HepG2 (cell line): ENCODE data around the gene HKDC1. TPM values are rescaled to one million over a fixed set of nuclear protein-coding genes. Genes with fewer than 3 reads are reported as not detected.

Experiments
- ETV5 ChIP-seq: IDR thresholded peaks from 2 replicates; pipeline ENCODE4 v1.6.1; 2018; ENCODE audit warnings: missing biosample characterization, missing genetic modification reagents, inconsistent platforms, borderline replicate concordance
- FOXM1 ChIP-seq: sonication (generic); formaldehyde crosslinking; IDR thresholded peaks from 2 replicates; pipeline ENCODE4 v1.5.0; 2020; ENCODE audit warnings: missing genetic modification reagents
- MAF1 ChIP-seq: sonication (generic); formaldehyde crosslinking; IDR thresholded peaks from 2 replicates; pipeline ENCODE4 v1.5.0; 2020; ENCODE audit warnings: missing genetic modification reagents, borderline replicate concordance
- PAXIP1 ChIP-seq: sonication (generic); formaldehyde crosslinking; conservative IDR thresholded peaks from 2 replicates; pipeline ENCODE4 v1.4.0; 2020; ENCODE audit warnings: mild to moderate bottlenecking, missing genetic modification reagents, moderate library complexity
- SOX5 ChIP-seq: IDR thresholded peaks from 2 replicates; pipeline ENCODE4 v1.6.1; 2016; ENCODE audit warnings: borderline replicate concordance
- SP2 ChIP-seq: sonication (generic); formaldehyde crosslinking; IDR thresholded peaks from 2 replicates; pipeline ENCODE4 v1.5.1; 2020; ENCODE audit warnings: mild to moderate bottlenecking, missing genetic modification reagents
- TFAP4 ChIP-seq: sonication (generic); IDR thresholded peaks from 2 replicates; pipeline ENCODE4 v1.6.1; 2016; ENCODE audit warnings: low read depth, borderline replicate concordance
- USF2 ChIP-seq, 2 experiments: sonication (generic) in 1 of 2; formaldehyde crosslinking in 1 of 2; IDR thresholded peaks; 2 replicates each; pipeline versions ENCODE4 v1.5.1 to v1.6.1; 2011 to 2020; ENCODE audit warnings: borderline replicate concordance in 1 of 2, low read depth in 1 of 2, low read length in 1 of 2, mild to moderate bottlenecking in 1 of 2, missing genetic modification reagents in 1 of 2, moderate library complexity in 1 of 2
- ZBTB38 ChIP-seq: sonication (generic); formaldehyde crosslinking; IDR thresholded peaks from 2 replicates; pipeline ENCODE4 v1.5.1; 2020; ENCODE audit warnings: mild to moderate bottlenecking, missing genetic modification reagents
- ZFP36L1 ChIP-seq: sonication (generic); formaldehyde crosslinking; IDR thresholded peaks from 2 replicates; pipeline ENCODE4 v1.8.0; 2022; ENCODE audit warnings: mild to moderate bottlenecking, missing genetic modification reagents, moderate library complexity
- ZFP62 ChIP-seq: sonication (generic); formaldehyde crosslinking; IDR thresholded peaks from 2 replicates; pipeline ENCODE4 v1.4.0; 2020; ENCODE audit warnings: missing genetic modification reagents
- ZNF292 ChIP-seq: sonication (generic); formaldehyde crosslinking; IDR thresholded peaks from 2 replicates; pipeline ENCODE4 v1.8.1; 2022; ENCODE audit warnings: mild to moderate bottlenecking, low read depth, missing genetic modification reagents, borderline replicate concordance
- ZNF33B ChIP-seq: sonication (generic); formaldehyde crosslinking; IDR thresholded peaks from 2 replicates; pipeline ENCODE4 v1.5.1; 2020; ENCODE audit warnings: mild to moderate bottlenecking, missing genetic modification reagents
- ZNF446 ChIP-seq: sonication (generic); formaldehyde crosslinking; IDR thresholded peaks from 2 replicates; pipeline ENCODE4 v1.5.0; 2020; ENCODE audit warnings: mild to moderate bottlenecking, missing genetic modification reagents
- ZNF619 ChIP-seq: sonication (generic); formaldehyde crosslinking; IDR thresholded peaks from 2 replicates; pipeline ENCODE4 v1.4.0; 2020; ENCODE audit warnings: mild to moderate bottlenecking, missing genetic modification reagents
- ZNF766 ChIP-seq: sonication (generic); formaldehyde crosslinking; IDR thresholded peaks from 2 replicates; pipeline ENCODE4 v1.5.0; 2020; ENCODE audit warnings: missing genetic modification reagents, borderline replicate concordance
- polyA plus RNA-seq, 8 experiments: library from polyadenylated mRNA; depleted of rRNA in 3 of 8; stranded (reverse) in 7 of 8; unstranded in 1 of 8; fragments of >200 nt; fragmentation: Illumina TruSeq in 4 of 8; extraction: Trizol in 4 of 8; gene quantifications; 2 replicates each; pipeline versions ENCODE4 v1.2.1 to v1.2.3, GENCODE V29; 2011 to 2016; ENCODE audit warnings: low read depth in 4 of 8, missing spikeins in 1 of 8, mixed read lengths in 1 of 8; ENCODE audit not compliant: insufficient read depth in 1 of 8
- total RNA-seq, 5 experiments: library from RNA; depleted of rRNA; stranded (reverse); fragments of >200 nt; fragmentation: Illumina TruSeq; extraction: Trizol; gene quantifications; 2 replicates each; pipeline ENCODE4 v1.2.3, GENCODE V29; 2016; ENCODE audit warnings: low read depth in 1 of 5
- TF ChIP-seq, protein P1 (sequence below): sonication (generic); formaldehyde crosslinking; IDR thresholded peaks from 2 replicates; pipeline ENCODE4 v1.5.1; 2020; ENCODE audit warnings: missing genetic modification reagents, mild to moderate bottlenecking, borderline replicate concordance
- TF ChIP-seq, protein P2 (sequence below): sonication (generic); formaldehyde crosslinking; IDR thresholded peaks from 2 replicates; pipeline ENCODE4 v1.4.0; 2020; ENCODE audit warnings: mild to moderate bottlenecking, missing genetic modification reagents, borderline replicate concordance

The HKDC1 gene
- total and polyA plus RNA-seq, 2 of the 13 experiments (the other 11 are each of a cell fraction or from before 2014, with no cell fraction given), result 8.1 to 12.4 TPM

GRCh38 chr10:69222157-69223027 lies 2.3 kb downstream of the HKDC1 start (continued):
- TF ChIP-seq USF2 (IDR thresholded peaks at IDR 0.05; ENCODE audit: low read depth, low read length) (peak; percentile 62), USF2 (CRISPR knock-in tag; IDR thresholded peaks at IDR 0.05; ENCODE audit: borderline replicate concordance) (no peak), PAXIP1 (CRISPR knock-in tag) (0 out of 2 replicates have a peak, but pooled peaks have one; percentile 33), ZNF619 (CRISPR knock-in tag) (no peak), ZNF766 (CRISPR knock-in tag) (no peak), TFAP4 (peak; percentile 20; the same call in 1 of the 2 replicates), SOX5 (CRISPR knock-in tag) (no peak), ZNF33B (no peak), SP2 (no peak), ZFP36L1 (0 out of 2 replicates have a peak, but pooled peaks have one; percentile 20), ZNF446 (0 out of 2 replicates have a peak, but pooled peaks have one; percentile 33), MAF1 (CRISPR knock-in tag) (no peak), ETV5 (CRISPR knock-in tag) (no peak; the same call in 1 of the 2 replicates), ZNF292 (no peak), ZFP62 (no peak), FOXM1 (CRISPR knock-in tag) (no peak), ZBTB38 (CRISPR knock-in tag) (peak; percentile 26; the same call in 1 of the 2 replicates)
- TF ChIP-seq, protein P1, sequence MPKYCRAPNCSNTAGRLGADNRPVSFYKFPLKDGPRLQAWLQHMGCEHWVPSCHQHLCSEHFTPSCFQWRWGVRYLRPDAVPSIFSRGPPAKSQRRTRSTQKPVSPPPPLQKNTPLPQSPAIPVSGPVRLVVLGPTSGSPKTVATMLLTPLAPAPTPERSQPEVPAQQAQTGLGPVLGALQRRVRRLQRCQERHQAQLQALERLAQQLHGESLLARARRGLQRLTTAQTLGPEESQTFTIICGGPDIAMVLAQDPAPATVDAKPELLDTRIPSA (CRISPR knock-in tag), result no peak
- TF ChIP-seq, protein P2, sequence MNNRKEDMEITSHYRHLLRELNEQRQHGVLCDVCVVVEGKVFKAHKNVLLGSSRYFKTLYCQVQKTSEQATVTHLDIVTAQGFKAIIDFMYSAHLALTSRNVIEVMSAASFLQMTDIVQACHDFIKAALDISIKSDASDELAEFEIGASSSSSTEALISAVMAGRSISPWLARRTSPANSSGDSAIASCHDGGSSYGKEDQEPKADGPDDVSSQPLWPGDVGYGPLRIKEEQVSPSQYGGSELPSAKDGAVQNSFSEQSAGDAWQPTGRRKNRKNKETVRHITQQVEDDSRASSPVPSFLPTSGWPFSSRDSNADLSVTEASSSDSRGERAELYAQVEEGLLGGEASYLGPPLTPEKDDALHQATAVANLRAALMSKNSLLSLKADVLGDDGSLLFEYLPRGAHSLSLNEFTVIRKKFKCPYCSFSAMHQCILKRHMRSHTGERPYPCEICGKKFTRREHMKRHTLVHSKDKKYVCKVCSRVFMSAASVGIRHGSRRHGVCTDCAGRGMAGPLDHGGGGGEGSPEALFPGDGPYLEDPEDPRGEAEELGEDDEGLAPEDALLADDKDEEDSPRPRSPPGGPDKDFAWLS (CRISPR knock-in tag), result no peak
